K562 (cell line): ENCODE data around the gene TXK. TPM values are rescaled to one million over a fixed set of nuclear protein-coding genes. Genes with fewer than 3 reads are reported as not detected.

Experiments
- ATAC-seq: fragments of 200-7000 bp; cut with Tn5 transposase; 3 replicates; pipeline ENCODE4 v1.9.1; 2020; ENCODE audit warnings: moderate library complexity
- BruUV-seq: library from RNA; stranded (reverse); fragments of 400-500 nt; replicated peaks from 2 replicates; lab custom pipeline; 2021; lab: Mats Ljungman, UMichigan
- CTCF ChIA-PET: fragments of 300-600 bp; formaldehyde crosslinking; extraction: SDS; loops from one replicate; lab custom pipeline; 2021; ENCODE audit warnings: low intra/inter-chr PET ratio; lab: Yijun Ruan, JAX
- POLR2A ChIA-PET: fragments of 300-600, 350-650 bp; sonication (Branson Sonifier 250); formaldehyde crosslinking; extraction: SDS; loops from one replicate; lab custom pipeline; 2021; ENCODE audit warnings: antibody characterized with exemption, inconsistent platforms; lab: Yijun Ruan, JAX
- DNase-seq, 4 experiments: peaks; one replicate each; pipeline versions ENCODE4 v3.0.0 to v3.0.0-alpha.2; 2011 to 2018; ENCODE audit warnings: low spot score in 3 of 4, mixed read lengths in 3 of 4; ENCODE audit errors: extremely low read depth in 1 of 4
- FAIRE-seq: peaks from 2 replicates; lab custom pipeline; 2011; peaks lifted over from hg19 to GRCh38; lab: Jason Lieb, UNC
- H2AFZ ChIP-seq: 2 replicates; pipeline ENCODE4 v1.6.0; 2011; ENCODE audit warnings: low read depth, low read length, control low read depth, inconsistent platforms
- H3K27ac ChIP-seq: fragments of 200-600 bp; 3 replicates; pipeline ENCODE4 v1.8.0; 2011; ENCODE audit warnings: low read depth, mild to moderate bottlenecking, control low read depth, inconsistent platforms, low read length, moderate library complexity, mixed read lengths; ENCODE audit errors: extremely low read depth
- H3K27me3 ChIP-seq, 2 experiments: fragments of 300-600 bp in 1 of 2; 2 replicates in 1 of 2; 3 replicates in 1 of 2; pipeline versions ENCODE4 v1.6.0 to v1.8.0; 2011; ENCODE audit warnings: inconsistent platforms in 2 of 2, low read length in 2 of 2, mild to moderate bottlenecking in 1 of 2, mixed read lengths in 1 of 2, moderate library complexity in 1 of 2; ENCODE audit not compliant: control insufficient read depth in 2 of 2, insufficient read depth in 2 of 2
- H3K36me3 ChIP-seq: fragments of 300-600 bp; 3 replicates; pipeline ENCODE4 v1.8.0; 2011; ENCODE audit warnings: mild to moderate bottlenecking, low read length, inconsistent platforms; ENCODE audit not compliant: control insufficient read depth, insufficient read depth
- H3K4me1 ChIP-seq, 2 experiments: fragments of 200-600 bp in 1 of 2; replicated peaks in 1 of 2; 2 replicates in 1 of 2; 3 replicates in 1 of 2; pipeline versions ENCODE4 v1.5.1 to v1.8.0; 2011; ENCODE audit warnings: inconsistent platforms in 2 of 2, low read length in 2 of 2, mild to moderate bottlenecking in 1 of 2, mixed read lengths in 1 of 2, moderate library complexity in 1 of 2; ENCODE audit not compliant: control insufficient read depth in 2 of 2, insufficient read depth in 2 of 2
- H3K4me2 ChIP-seq: 2 replicates; pipeline ENCODE4 v1.6.1; 2011; ENCODE audit warnings: low read length, control low read depth, inconsistent platforms, mixed read lengths; ENCODE audit not compliant: insufficient read depth
- H3K4me3 ChIP-seq: fragments of 200-600 bp; sonication (generic), shearing (Covaris generic); 2 replicates; pipeline ENCODE4 v1.5.1; 2016; ENCODE audit warnings: control low read depth, inconsistent platforms
- H3K79me2 ChIP-seq: fragments of 200-600 bp; 3 replicates; pipeline ENCODE4 v1.8.0; 2011; ENCODE audit warnings: low read length, inconsistent platforms; ENCODE audit not compliant: control insufficient read depth, insufficient read depth
- H3K9ac ChIP-seq, 2 experiments: 2 replicates each; pipeline versions ENCODE4 v1.6.0 to v1.6.1; 2011; ENCODE audit warnings: low read depth in 2 of 2, low read length in 2 of 2, control low read depth in 1 of 2, inconsistent platforms in 1 of 2, mild to moderate bottlenecking in 1 of 2, mixed read lengths in 1 of 2; ENCODE audit not compliant: insufficient read depth in 1 of 2
- H3K9me1 ChIP-seq: one replicate; pipeline ENCODE4 v1.6.0; 2011; ENCODE audit warnings: inconsistent platforms, mild to moderate bottlenecking, low read length, moderate library complexity; ENCODE audit not compliant: control insufficient read depth, insufficient read depth
- H3K9me3 ChIP-seq: replicated peaks from 2 replicates; pipeline ENCODE4 v1.5.1; 2011; ENCODE audit warnings: low read depth, low read length, inconsistent platforms; ENCODE audit not compliant: control insufficient read depth, insufficient read depth
- H4K20me1 ChIP-seq: replicated peaks from 2 replicates; pipeline ENCODE4 v1.6.1; 2011; ENCODE audit warnings: low read length, inconsistent platforms, mixed read lengths; ENCODE audit not compliant: control insufficient read depth, insufficient read depth
- ELF1 ChIP-seq: fragments of 200-800 bp; sonication (Bioruptor generic); IDR thresholded peaks from 2 replicates; pipeline ENCODE4 v1.6.1; 2016; ENCODE audit warnings: missing genetic modification characterization, missing compliant biosample characterization
- FOXK1 ChIP-seq: sonication (generic); formaldehyde crosslinking; IDR thresholded peaks from 2 replicates; pipeline ENCODE4 v1.8.0; 2022; ENCODE audit warnings: missing genetic modification reagents, mild to moderate bottlenecking, borderline replicate concordance
- HNRNPK ChIP-seq: fragments of 200-400 bp; formaldehyde crosslinking; IDR thresholded peaks from one replicate; pipeline ENCODE4 v1.6.1; 2018; ENCODE audit warnings: mild to moderate bottlenecking, low read depth, low read length; ENCODE audit not compliant: poor library complexity, severe bottlenecking
- JUND ChIP-seq, 2 experiments: IDR thresholded peaks; 2 replicates in 1 of 2; 3 replicates in 1 of 2; pipeline ENCODE4 v1.6.1; 2011; ENCODE audit warnings: borderline replicate concordance in 2 of 2, low read depth in 2 of 2, low read length in 2 of 2, improper control_type of control experiment in 1 of 2, missing biosample characterization in 1 of 2, missing genetic modification characterization in 1 of 2, missing genetic modification reagents in 1 of 2
- KLF10 ChIP-seq: fragments of 250-450 bp; sonication (Bioruptor Pico); IDR thresholded peaks from 2 replicates; pipeline ENCODE4 v1.6.1; 2021; ENCODE audit warnings: matching md5 sums
- MCM3 ChIP-seq: fragments of 450-650 bp; IDR thresholded peaks from 2 replicates; pipeline ENCODE4 v1.6.1; 2016
- MYBL2 ChIP-seq, 2 experiments: fragments of 450-650 bp in 1 of 2; sonication (generic) in 1 of 2; formaldehyde crosslinking in 1 of 2; IDR thresholded peaks; 2 replicates each; pipeline versions ENCODE4 v1.6.1 to v1.8.1; 2017 to 2022; ENCODE audit warnings: borderline replicate concordance in 1 of 2, inconsistent platforms in 1 of 2, low read depth in 1 of 2, mild to moderate bottlenecking in 1 of 2, missing genetic modification reagents in 1 of 2, moderate library complexity in 1 of 2
- RAD21 ChIP-seq, 2 experiments: fragments of 250-450 bp in 1 of 2; fragments of 450-650 bp in 1 of 2; sonication (Bioruptor Pico) in 1 of 2; formaldehyde crosslinking in 1 of 2; IDR thresholded peaks in 1 of 2; conservative IDR thresholded peaks in 1 of 2; 2 replicates each; pipeline versions ENCODE4 v1.4.0 to v1.8.0; 2020 to 2022; ENCODE audit warnings: mild to moderate bottlenecking in 2 of 2, moderate library complexity in 1 of 2
- SMC3 ChIP-seq: conservative IDR thresholded peaks from 2 replicates; pipeline ENCODE4 v1.6.1; 2011; ENCODE audit warnings: low read depth, low read length, improper control_type of control experiment; ENCODE audit not compliant: insufficient read depth
- ZNF184 ChIP-seq: sonication (generic); formaldehyde crosslinking; IDR thresholded peaks from 2 replicates; pipeline ENCODE4 v1.5.0; 2020; ENCODE audit warnings: missing genetic modification reagents
- ZNF274 ChIP-seq: IDR thresholded peaks from 2 replicates; pipeline ENCODE4 v1.6.1; 2011; ENCODE audit warnings: low read depth, mild to moderate bottlenecking, low read length, moderate library complexity, borderline replicate concordance
- ZNF75A ChIP-seq: fragments of 450-650 bp; formaldehyde crosslinking; IDR thresholded peaks from 2 replicates; pipeline ENCODE4 v1.4.0; 2020; ENCODE audit warnings: mild to moderate bottlenecking
- ZNF780A ChIP-seq: fragments of 250-450 bp; sonication (Bioruptor Pico); IDR thresholded peaks from 2 replicates; pipeline ENCODE4 v1.5.0; 2021; ENCODE audit warnings: mild to moderate bottlenecking
- WGBS: fragments of 100-300 bp; shearing (Covaris generic); methylation state at CpG from one replicate; pipeline ENCODE4 v1.1.6; 2016; ENCODE audit warnings: low coverage, mixed read lengths; ENCODE audit not compliant: insufficient coverage; ENCODE audit errors: missing lambda C conversion rate; 5-methylcytosine and 5-hydroxymethylcytosine counted together
- in situ Hi-C: fragments of 300-500 bp; cut with MboI; formaldehyde crosslinking; loops from 4 replicates; pipeline ENCODE4 v1.15.0; 2018; ENCODE audit warnings: inconsistent platforms, mixed read lengths
- intact Hi-C: fragments of 100-400 bp; cut with micrococcal nuclease; formaldehyde crosslinking; loops from 2 replicates; pipeline ENCODE4 v1.14.2; 2022
- polyA plus RNA-seq, 8 experiments: library from polyadenylated mRNA; depleted of rRNA in 4 of 8; stranded (reverse) in 5 of 8; unstranded in 3 of 8; fragments of >200 nt; fragmentation: Nextera tagmentation in 2 of 8; fragmentation: Illumina TruSeq in 1 of 8; extraction: Ambion mirVana in 2 of 8; extraction: Trizol in 1 of 8; gene quantifications; 2 replicates each; pipeline versions ENCODE4 v1.2.1 to v1.2.3, GENCODE V29; 2011 to 2014; ENCODE audit warnings: inconsistent platforms in 1 of 8, missing spikeins in 1 of 8
- total RNA-seq, 7 experiments: library from RNA; depleted of rRNA in 6 of 7; stranded (reverse); fragments of >200 nt in 6 of 7; fragmentation: Illumina TruSeq in 2 of 7; extraction: Trizol in 2 of 7; gene quantifications; 2 replicates each; pipeline versions ENCODE4 v1.2.1 to v1.2.3, GENCODE V29; 2011 to 2021; ENCODE audit warnings: low replicate concordance in 1 of 7

The TXK gene
- total and polyA plus RNA-seq, 9 of the 15 experiments (the other 6 are each of a cell fraction or from before 2014, with no cell fraction given) = 0.24 to 1.1 (median 0.45) TPM; not detected in 1

- 0% methylated on average over 1 of the region's 1 CpG for WGBS
- no TSS peak for BruUV-seq
- no peaks in the 10 kb centered on the region for H3K79me2 ChIP-seq
- in situ Hi-C loops (no loop called here), intact Hi-C loops (no loop called here)
- no peak overlapping the region for H3K4me3 ChIP-seq
- no peaks in the 10 kb centered on the region for H3K36me3 ChIP-seq
- TF ChIP-seq MYBL2 (IDR thresholded peaks at IDR 0.05; ENCODE audit: low read depth) = no peak
- TF ChIP-seq MYBL2 (CRISPR knock-in tag; IDR thresholded peaks at IDR 0.05; ENCODE audit: borderline replicate concordance) = no peak
- TF ChIP-seq ZNF75A = no peak
- ATAC-seq (no peak), DNase-seq (no peak), FAIRE-seq (no peak)
- H3K9me3 ChIP-seq = no peaks in the 10 kb centered on the region
- POLR2A ChIA-PET = no interaction called here
- H3K9ac ChIP-seq = no peak overlapping the region
- no peak overlapping the region for H2AFZ ChIP-seq
- no peaks in the 10 kb centered on the region for H3K9me1 ChIP-seq
- CTCF ChIA-PET = interaction anchor here (0.6 kb wide), 1 partner anchor 129 kb away, joined by 3 read pairs; no protein-coding TSS in a partner anchor
- H3K27ac ChIP-seq = no peak overlapping the region
- H4K20me1 ChIP-seq = no peaks in the 10 kb centered on the region
- no peaks in the 10 kb centered on the region for H3K27me3 ChIP-seq
- no peak overlapping the region for H3K4me2 ChIP-seq
- H3K4me1 ChIP-seq = peaks cover 0 to 5% of the 10 kb centered on the region in 2 experiments; a peak in 1 of 5 replicates
Observed at GRCh38 chr4:48110452-48110978, 23.5 kb downstream of the TXK start.

GRCh38 chr4:48109413-48110263, 24.4 kb downstream of the TXK start:
- Histone ChIP-seq H4K20me1 (no peaks in the 10 kb centered on the region), H3K4me1 (peaks cover 0 to 5% of the 10 kb centered on the region in 2 experiments; a peak in 1 of 5 replicates), H3K79me2 (no peaks in the 10 kb centered on the region), H3K9me3 (no peaks in the 10 kb centered on the region), H3K9ac (no peak overlapping the region), H3K4me3 (no peak overlapping the region), H3K36me3 (no peaks in the 10 kb centered on the region), H3K9me1 (no peaks in the 10 kb centered on the region), H3K4me2 (no peak overlapping the region), H2AFZ (no peak overlapping the region), H3K27ac (no peak overlapping the region), H3K27me3 (no peaks in the 10 kb centered on the region)
- CTCF ChIA-PET = interaction anchor here (0.6 kb wide), 1 partner anchor 130 kb away, joined by 3 read pairs; no protein-coding TSS in a partner anchor
- 26% methylated on average over 5 of the region's 5 CpGs for WGBS
- in situ Hi-C loops (no loop called here), intact Hi-C loops (no loop called here)
- no TSS peak for BruUV-seq
- ATAC-seq (peak; percentile 87), FAIRE-seq (peak; percentile 84), DNase-seq (peak in 2 of 4 experiments; percentile 48 to 70)
- POLR2A ChIA-PET = no interaction called here
- TF ChIP-seq JUND (IDR thresholded peaks at IDR 0.05; ENCODE audit: borderline replicate concordance, low read depth, low read length) = no peak
- no peak for TF ChIP-seq JUND (tag; IDR thresholded peaks at IDR 0.05; ENCODE audit: borderline replicate concordance, low read depth, low read length)
- no peak for TF ChIP-seq KLF10
- peak; percentile 42 to 72 for TF ChIP-seq RAD21 (CRISPR knock-in tag; conservative IDR thresholded peaks at IDR 0.05 in 1 of 2, IDR thresholded peaks at IDR 0.05 in 1 of 2)
- TF ChIP-seq HNRNPK = no peak
- TF ChIP-seq ZNF274 = no peak
- TF ChIP-seq FOXK1 (CRISPR knock-in tag) = no peak
- no peak for TF ChIP-seq MCM3
- no peak for TF ChIP-seq ZNF780A (CRISPR knock-in tag)
- no peak for TF ChIP-seq ZNF184 (CRISPR knock-in tag)
- no peak for TF ChIP-seq ELF1 (tag)
- TF ChIP-seq SMC3 = 0 out of 2 replicates have a peak, but pooled peaks have one; percentile 33
